MCF 10A (cell line): ENCODE results near the gene BRD7. TPM values are rescaled to one million over a fixed set of nuclear protein-coding genes. Genes with fewer than 3 reads are reported as not detected.

ENCODE experiments used
- BruUV-seq: library from RNA; stranded (reverse); fragments of 400-500 nt; replicated peaks from 2 replicates; lab custom pipeline; 2021; lab: Mats Ljungman, UMichigan
- CTCF ChIA-PET: fragments of 300-600 bp; sonication (Branson Sonifier 250); formaldehyde crosslinking; extraction: SDS; loops from one replicate; lab custom pipeline; 2021; ENCODE audit warnings: antibody characterized with exemption, inconsistent platforms; lab: Yijun Ruan, JAX
- POLR2A ChIA-PET: fragments of 300-600, 350-650 bp; sonication (Branson Sonifier 250); formaldehyde crosslinking; extraction: SDS; loops from one replicate; lab custom pipeline; 2020; ENCODE audit warnings: antibody characterized with exemption, inconsistent platforms; lab: Yijun Ruan, JAX
- DNase-seq: peaks from one replicate; pipeline ENCODE4 v3.0.0-alpha.2; 2018; ENCODE audit not compliant: unreplicated experiment
- H3K27ac Mint-ChIP-seq: one replicate; pipeline ENCODE4 v1.8.0; 2022; ENCODE audit warnings: mild to moderate bottlenecking, low read depth, mixed read lengths; ENCODE audit not compliant: unreplicated experiment
- H3K27me3 Mint-ChIP-seq: one replicate; pipeline ENCODE4 v1.8.0; 2022; ENCODE audit warnings: mixed read lengths; ENCODE audit not compliant: insufficient read depth, unreplicated experiment
- H3K36me3 Mint-ChIP-seq: one replicate; pipeline ENCODE4 v1.8.0; 2022; ENCODE audit warnings: mild to moderate bottlenecking, moderate library complexity, mixed read lengths; ENCODE audit not compliant: insufficient read depth, unreplicated experiment
- H3K4me1 Mint-ChIP-seq: one replicate; pipeline ENCODE4 v1.8.0; 2022; ENCODE audit warnings: mixed read lengths; ENCODE audit not compliant: insufficient read depth, unreplicated experiment
- H3K4me3 Mint-ChIP-seq: one replicate; pipeline ENCODE4 v1.8.0; 2022; ENCODE audit warnings: mild to moderate bottlenecking, moderate library complexity, mixed read lengths; ENCODE audit not compliant: unreplicated experiment
- H3K9me3 Mint-ChIP-seq: one replicate; pipeline ENCODE4 v1.8.0; 2022; ENCODE audit warnings: mixed read lengths; ENCODE audit not compliant: unreplicated experiment
- CTCF ChIP-seq: fragments of 200-600 bp; IDR thresholded peaks from one replicate; pipeline ENCODE4 v1.8.0; 2022; ENCODE audit warnings: antibody characterized with exemption, mild to moderate bottlenecking; ENCODE audit not compliant: unreplicated experiment
- intact Hi-C: fragments of 100-400 bp; cut with micrococcal nuclease; formaldehyde crosslinking; loops from 2 replicates; pipeline ENCODE4 v1.14.1; 2022
- total RNA-seq: library from RNA; stranded (reverse); gene quantifications from 2 replicates; pipeline ENCODE4 v1.2.3, GENCODE V29; 2022

BRD7 gene
- total RNA-seq, 1 experiment from 2014 or later = 75.9 TPM

DNA sequence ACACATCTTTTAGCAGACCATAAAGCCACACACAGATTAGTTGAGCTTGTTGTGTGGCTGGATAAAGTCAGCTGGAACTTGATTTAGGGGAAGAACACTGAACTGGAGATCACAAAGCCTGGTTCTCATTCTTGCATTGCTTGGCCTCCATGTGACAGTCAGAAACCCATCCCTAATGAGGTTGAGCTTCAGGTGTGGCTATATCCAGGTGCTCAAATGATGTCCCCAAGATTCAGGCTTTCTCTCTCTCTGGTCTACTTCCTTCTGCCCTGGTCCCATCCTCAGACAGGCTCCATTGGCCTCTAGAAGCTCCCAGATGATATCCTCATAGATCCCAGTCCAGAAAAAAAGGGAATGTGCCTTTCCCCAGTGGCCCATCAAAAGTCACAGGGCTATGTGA, 9.6 kb upstream of the BRD7 start:
- Mint-ChIP-seq H3K36me3 (peaks cover 6% of the 10 kb centered on the region), H3K4me3 (no peak overlapping the region), H3K9me3 (no peaks in the 10 kb centered on the region), H3K4me1 (peaks cover 7% of the 10 kb centered on the region), H3K27ac (no peak overlapping the region), H3K27me3 (no peaks in the 10 kb centered on the region)
- POLR2A ChIA-PET = interaction anchor here (0.8 to 1.4 kb wide), 2 partner anchors 18 kb away, joined by 3 read pairs; no protein-coding TSS in a partner anchor
- intact Hi-C loops = no loop called here
- CTCF ChIA-PET = interaction anchor here (0.6 to 12.9 kb wide), 7 partner anchors 11 to 367 kb away, joined by 3 to 212 read pairs (median 3); no protein-coding TSS in a partner anchor
- DNase-seq = no peak
- no peak for TF ChIP-seq CTCF
- no TSS peak for BruUV-seq

DNA sequence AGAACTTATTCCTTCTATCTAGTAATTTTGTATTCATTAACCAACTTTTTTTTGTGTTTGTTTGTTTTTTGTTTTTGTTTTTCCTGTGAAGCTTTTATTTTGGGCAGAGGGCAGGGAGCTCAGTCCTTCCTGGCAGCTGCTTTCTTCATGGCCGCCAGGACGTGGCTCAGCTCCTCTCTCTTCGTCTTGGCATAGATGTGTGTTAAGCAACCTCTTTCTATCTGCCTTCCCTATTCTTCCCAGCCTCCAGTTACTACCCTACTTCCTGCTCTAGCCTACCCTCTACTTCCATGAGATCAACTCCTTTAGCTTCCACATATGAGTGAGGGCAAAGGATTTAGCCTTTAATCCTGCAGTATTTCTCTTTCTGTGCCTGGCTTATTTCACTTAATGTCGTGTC, 8.2 kb upstream of the BRD7 start:
- intact Hi-C loops = no loop called here
- DNase-seq = no peak
- Mint-ChIP-seq H3K4me3 (no peak overlapping the region), H3K4me1 (peaks cover 7% of the 10 kb centered on the region), H3K9me3 (no peaks in the 10 kb centered on the region), H3K27me3 (no peaks in the 10 kb centered on the region), H3K27ac (no peak overlapping the region), H3K36me3 (peaks cover 6% of the 10 kb centered on the region)
- BruUV-seq = no TSS peak
- POLR2A ChIA-PET = interaction anchor here (1.4 kb wide), 1 partner anchor 20 kb away, joined by 3 read pairs; no protein-coding TSS in a partner anchor
- TF ChIP-seq CTCF = no peak
- CTCF ChIA-PET = interaction anchor here (0.5 to 12.9 kb wide), 11 partner anchors 11 to 429 kb away, joined by 3 to 212 read pairs (median 5); no protein-coding TSS in a partner anchor

DNA sequence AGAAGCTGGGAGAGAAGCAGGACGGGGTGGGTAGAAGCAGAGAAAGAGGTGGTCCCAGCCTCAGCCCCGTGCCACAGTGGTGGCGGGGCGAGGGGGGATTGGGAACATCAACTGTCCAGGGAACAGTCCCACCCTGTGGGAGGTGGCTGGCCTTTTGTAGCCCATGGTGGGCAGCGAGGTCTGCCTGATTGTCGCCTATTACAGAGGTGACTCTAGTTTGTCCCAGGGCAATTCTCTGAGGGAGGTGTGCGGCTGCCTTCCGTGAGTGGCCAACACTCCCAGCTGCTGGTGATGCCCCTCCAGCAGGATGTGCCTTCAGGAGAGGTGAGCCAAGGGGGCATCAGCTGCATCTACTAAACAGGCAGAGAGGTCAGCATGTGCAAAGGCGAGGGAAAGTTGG, 5.0 kb upstream of the BRD7 start:
- CTCF ChIA-PET = interaction anchor here (0.6 to 12.9 kb wide), 18 partner anchors 10 to 433 kb away, joined by 3 to 212 read pairs (median 4); partner anchors contain the start of gene CNEP1R1
- no TSS peak for BruUV-seq
- Mint-ChIP-seq H3K9me3 (no peaks in the 10 kb centered on the region), H3K4me3 (no peak overlapping the region), H3K27ac (no peak overlapping the region), H3K36me3 (peaks cover 6% of the 10 kb centered on the region), H3K27me3 (no peaks in the 10 kb centered on the region), H3K4me1 (peaks cover 7% of the 10 kb centered on the region)
- no peak for TF ChIP-seq CTCF
- intact Hi-C loops = loop anchor here (1.0 to 5.0 kb wide), 3 partner anchors 136 to 374 kb away; no protein-coding TSS in a partner anchor
- DNase-seq = no peak
- POLR2A ChIA-PET = interaction anchor here (1.2 kb wide), 1 partner anchor 291 kb away, joined by 3 read pairs; no protein-coding TSS in a partner anchor

DNA sequence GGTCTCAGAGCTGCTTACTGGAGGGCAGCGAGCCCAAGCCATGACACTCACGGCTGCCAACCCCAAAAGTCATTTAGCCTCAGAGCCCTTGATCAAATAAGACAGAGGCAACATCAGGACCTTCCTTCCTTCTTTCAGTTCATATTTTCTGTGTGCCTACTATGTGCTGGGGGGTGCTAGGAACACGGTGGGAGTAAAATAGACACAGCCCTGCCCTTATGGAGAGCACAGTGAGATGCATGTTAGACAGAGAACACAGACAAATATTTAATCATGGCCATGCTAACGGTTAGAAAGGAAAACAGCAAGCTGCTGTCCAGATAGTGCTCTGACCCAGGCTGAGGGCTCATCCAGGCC, 4.5 kb upstream of the BRD7 start:
- BruUV-seq = no TSS peak
- intact Hi-C loops = loop anchor here (5.0 kb wide), 1 partner anchor 374 kb away; no protein-coding TSS in a partner anchor
- ChIA-PET POLR2A (interaction anchor here (0.7 to 1.2 kb wide), 3 partner anchors 158 to 349 kb away, joined by 3 to 4 read pairs (median 3); partner anchors contain the start of gene CNEP1R1), CTCF (interaction anchor here (0.6 to 12.9 kb wide), 10 partner anchors 11 to 433 kb away, joined by 3 to 212 read pairs (median 8); partner anchors contain the start of gene CNEP1R1)
- TF ChIP-seq CTCF = no peak
- Mint-ChIP-seq H3K4me3 (no peak overlapping the region), H3K4me1 (peaks cover 7% of the 10 kb centered on the region), H3K36me3 (peaks cover 6% of the 10 kb centered on the region), H3K27ac (no peak overlapping the region), H3K27me3 (no peaks in the 10 kb centered on the region), H3K9me3 (no peaks in the 10 kb centered on the region)
- no peak for DNase-seq
